Gastroesophageal sphincter (tissue), 2 donors: Measurements from ENCODE around the gene NOTCH2.
"Not testable (repeated sequence)": the region's sequence is repeated elsewhere in the genome, so short reads cannot be mapped to it uniquely, and the experiment has no call there.

Source experiments
- EP300 ChIP-seq: sonication (generic); formaldehyde crosslinking; IDR thresholded peaks from one replicate; pipeline ENCODE4 v1.6.1; 2017; ENCODE audit warnings: antibody characterized with exemption, mild to moderate bottlenecking
- POLR2AphosphoS5 ChIP-seq: sonication (generic); formaldehyde crosslinking; IDR thresholded peaks from one replicate; pipeline ENCODE4 v1.6.1; 2017; ENCODE audit warnings: antibody characterized with exemption

DNA sequence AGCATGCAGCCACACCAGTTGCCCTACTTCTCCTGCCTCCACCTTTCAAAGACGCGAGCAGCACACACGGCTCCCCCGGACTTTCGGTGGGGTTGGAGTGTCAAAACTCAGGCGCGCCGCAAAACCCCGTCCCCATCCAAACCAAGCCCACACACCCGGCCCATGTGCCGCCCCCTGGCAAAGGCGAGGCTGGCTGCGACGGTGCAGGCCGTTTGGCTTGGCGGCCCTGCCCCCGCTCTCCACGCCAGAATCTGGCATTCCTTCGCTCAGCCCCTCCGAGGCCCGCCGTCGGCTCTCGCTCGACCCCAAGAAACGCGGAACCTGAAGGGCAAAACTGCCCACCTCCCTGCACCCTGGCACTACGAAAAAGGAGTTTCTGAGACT lies 787 bp downstream of the NOTCH2 start:
- not testable (repeated sequence) for TF ChIP-seq EP300, POLR2AphosphoS5
